MCF 10A (cell line): ENCODE data around the gene RRAD. TPM values are rescaled to one million over a fixed set of nuclear protein-coding genes. Genes with fewer than 3 reads are reported as not detected.

Experiments
- BruUV-seq: library from RNA; stranded (reverse); fragments of 400-500 nt; replicated peaks from 2 replicates; lab custom pipeline; 2021; lab: Mats Ljungman, UMichigan
- CTCF ChIA-PET: fragments of 300-600 bp; sonication (Branson Sonifier 250); formaldehyde crosslinking; extraction: SDS; loops from one replicate; lab custom pipeline; 2021; ENCODE audit warnings: antibody characterized with exemption, inconsistent platforms; lab: Yijun Ruan, JAX
- POLR2A ChIA-PET: fragments of 300-600, 350-650 bp; sonication (Branson Sonifier 250); formaldehyde crosslinking; extraction: SDS; loops from one replicate; lab custom pipeline; 2020; ENCODE audit warnings: antibody characterized with exemption, inconsistent platforms; lab: Yijun Ruan, JAX
- DNase-seq: peaks from one replicate; pipeline ENCODE4 v3.0.0-alpha.2; 2018; ENCODE audit not compliant: unreplicated experiment
- H3K27ac Mint-ChIP-seq: one replicate; pipeline ENCODE4 v1.8.0; 2022; ENCODE audit warnings: mild to moderate bottlenecking, low read depth, mixed read lengths; ENCODE audit not compliant: unreplicated experiment
- H3K27me3 Mint-ChIP-seq: one replicate; pipeline ENCODE4 v1.8.0; 2022; ENCODE audit warnings: mixed read lengths; ENCODE audit not compliant: insufficient read depth, unreplicated experiment
- H3K36me3 Mint-ChIP-seq: one replicate; pipeline ENCODE4 v1.8.0; 2022; ENCODE audit warnings: mild to moderate bottlenecking, moderate library complexity, mixed read lengths; ENCODE audit not compliant: insufficient read depth, unreplicated experiment
- H3K4me1 Mint-ChIP-seq: one replicate; pipeline ENCODE4 v1.8.0; 2022; ENCODE audit warnings: mixed read lengths; ENCODE audit not compliant: insufficient read depth, unreplicated experiment
- H3K4me3 Mint-ChIP-seq: one replicate; pipeline ENCODE4 v1.8.0; 2022; ENCODE audit warnings: mild to moderate bottlenecking, moderate library complexity, mixed read lengths; ENCODE audit not compliant: unreplicated experiment
- H3K9me3 Mint-ChIP-seq: one replicate; pipeline ENCODE4 v1.8.0; 2022; ENCODE audit warnings: mixed read lengths; ENCODE audit not compliant: unreplicated experiment
- CTCF ChIP-seq: fragments of 200-600 bp; IDR thresholded peaks from one replicate; pipeline ENCODE4 v1.8.0; 2022; ENCODE audit warnings: antibody characterized with exemption, mild to moderate bottlenecking; ENCODE audit not compliant: unreplicated experiment
- intact Hi-C: fragments of 100-400 bp; cut with micrococcal nuclease; formaldehyde crosslinking; loops from 2 replicates; pipeline ENCODE4 v1.14.1; 2022
- total RNA-seq: library from RNA; stranded (reverse); gene quantifications from 2 replicates; pipeline ENCODE4 v1.2.3, GENCODE V29; 2022

RRAD gene
- total RNA-seq, 1 experiment from 2014 or later = not detected

GRCh38 chr16:66913711-66914110 lies 11.6 kb downstream of the RRAD start:
- H3K9me3 Mint-ChIP-seq = no peaks in the 10 kb centered on the region
- BruUV-seq = no TSS peak
- H3K4me3 Mint-ChIP-seq = no peak overlapping the region
- no peak overlapping the region for H3K27ac Mint-ChIP-seq
- TF ChIP-seq CTCF = no peak
- POLR2A ChIA-PET = interaction anchor here (2.3 kb wide), 1 partner anchor 14 kb away, joined by 7 read pairs; no protein-coding TSS in a partner anchor
- no peaks in the 10 kb centered on the region for H3K27me3 Mint-ChIP-seq
- DNase-seq = no peak
- no peaks in the 10 kb centered on the region for H3K36me3 Mint-ChIP-seq
- CTCF ChIA-PET = interaction anchor here (1.2 kb wide), 1 partner anchor 19 kb away, joined by 3 read pairs; no protein-coding TSS in a partner anchor
- peaks cover 14% of the 10 kb centered on the region for H3K4me1 Mint-ChIP-seq
- intact Hi-C loops = no loop called here

GRCh38 chr16:66913081-66913480 lies 12.3 kb downstream of the RRAD start:
- no peaks in the 10 kb centered on the region for H3K36me3 Mint-ChIP-seq
- no peak overlapping the region for H3K27ac Mint-ChIP-seq
- no peaks in the 10 kb centered on the region for H3K9me3 Mint-ChIP-seq
- TF ChIP-seq CTCF = no peak
- no peaks in the 10 kb centered on the region for H3K27me3 Mint-ChIP-seq
- no peak overlapping the region for H3K4me3 Mint-ChIP-seq
- DNase-seq = no peak
- ChIA-PET CTCF (interaction anchor here (0.8 to 1.2 kb wide), 2 partner anchors 18 to 20 kb away, joined by 3 to 5 read pairs; no protein-coding TSS in a partner anchor), POLR2A (interaction anchor here (1.2 kb wide), 1 partner anchor 17 kb away, joined by 3 read pairs; no protein-coding TSS in a partner anchor)
- no TSS peak for BruUV-seq
- intact Hi-C loops = no loop called here
- H3K4me1 Mint-ChIP-seq = peaks cover 14% of the 10 kb centered on the region

- ChIA-PET CTCF (interaction anchor here (3.1 kb wide), 1 partner anchor 17 kb away, joined by 11 read pairs; no protein-coding TSS in a partner anchor), POLR2A (interaction anchor here (0.8 to 2.5 kb wide), 3 partner anchors 16 to 23 kb away, joined by 3 to 7 read pairs (median 5); partner anchors contain the start of gene CIAO2B)
- Mint-ChIP-seq H3K4me3 (no peak overlapping the region), H3K36me3 (no peaks in the 10 kb centered on the region), H3K9me3 (no peaks in the 10 kb centered on the region), H3K27me3 (no peaks in the 10 kb centered on the region), H3K4me1 (peaks cover 14% of the 10 kb centered on the region), H3K27ac (no peak overlapping the region)
- intact Hi-C loops = no loop called here
- no peak for DNase-seq
- no peak for TF ChIP-seq CTCF
- BruUV-seq = no TSS peak
Measured at GRCh38 chr16:66911801-66912200, 13.5 kb downstream of the RRAD start.

DNA sequence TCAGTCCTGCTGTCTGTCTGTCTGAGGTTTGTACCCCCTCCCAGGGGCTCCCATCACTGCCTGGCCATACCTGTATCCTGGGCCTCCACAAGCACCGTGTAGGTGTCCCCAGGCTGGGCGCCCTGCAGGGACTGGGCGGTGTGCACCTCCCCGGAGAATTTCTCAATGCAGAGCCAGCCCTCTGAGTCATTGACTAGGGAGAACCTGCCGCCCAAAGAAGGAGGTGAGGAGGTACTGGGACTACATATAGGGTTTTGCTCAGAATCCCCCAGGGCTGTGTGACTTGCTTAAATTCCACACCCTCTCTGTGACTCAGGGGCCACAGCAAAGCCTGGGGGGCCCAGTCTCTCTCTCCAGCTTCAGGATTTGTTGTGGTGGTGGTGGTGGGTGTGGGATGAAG lies 14.2 kb downstream of the RRAD start:
- CTCF ChIA-PET = interaction anchor here (0.6 to 3.1 kb wide), 5 partner anchors 9 to 106 kb away, joined by 3 to 11 read pairs (median 8); no protein-coding TSS in a partner anchor
- BruUV-seq = no TSS peak
- POLR2A ChIA-PET = interaction anchor here (1.0 to 2.5 kb wide), 6 partner anchors 9 to 23 kb away, joined by 3 to 11 read pairs (median 4); partner anchors contain the start of gene CIAO2B

More for the DNA sequence above, 14.2 kb downstream of the RRAD start:
- no peaks in the 10 kb centered on the region for H3K36me3 Mint-ChIP-seq
- peaks cover 14% of the 10 kb centered on the region for H3K4me1 Mint-ChIP-seq
- peak; percentile 74 for DNase-seq
- no peaks in the 10 kb centered on the region for H3K27me3 Mint-ChIP-seq
- intact Hi-C loops = no loop called here
- TF ChIP-seq CTCF = no peak
- no peak overlapping the region for H3K27ac Mint-ChIP-seq
- no peaks in the 10 kb centered on the region for H3K9me3 Mint-ChIP-seq
- H3K4me3 Mint-ChIP-seq = no peak overlapping the region
